WI38 (cell line): ENCODE data around the gene ARHGAP24.

Experiments
- H3K4me3 ChIP-seq: 2 replicates; pipeline ENCODE4 v1.5.1; 2011; ENCODE audit warnings: low read depth, mild to moderate bottlenecking, control low read depth, low read length
- TF ChIP-seq, protein P1 (sequence below): IDR thresholded peaks from 2 replicates; pipeline ENCODE4 v1.5.1; 2012; ENCODE audit warnings: low read depth, mild to moderate bottlenecking, control low read depth, low read length

ARHGAP24 gene

GRCh38 chr4:85459736-85460135, 15.2 kb upstream of the ARHGAP24 start:
- TF ChIP-seq, protein P1, sequence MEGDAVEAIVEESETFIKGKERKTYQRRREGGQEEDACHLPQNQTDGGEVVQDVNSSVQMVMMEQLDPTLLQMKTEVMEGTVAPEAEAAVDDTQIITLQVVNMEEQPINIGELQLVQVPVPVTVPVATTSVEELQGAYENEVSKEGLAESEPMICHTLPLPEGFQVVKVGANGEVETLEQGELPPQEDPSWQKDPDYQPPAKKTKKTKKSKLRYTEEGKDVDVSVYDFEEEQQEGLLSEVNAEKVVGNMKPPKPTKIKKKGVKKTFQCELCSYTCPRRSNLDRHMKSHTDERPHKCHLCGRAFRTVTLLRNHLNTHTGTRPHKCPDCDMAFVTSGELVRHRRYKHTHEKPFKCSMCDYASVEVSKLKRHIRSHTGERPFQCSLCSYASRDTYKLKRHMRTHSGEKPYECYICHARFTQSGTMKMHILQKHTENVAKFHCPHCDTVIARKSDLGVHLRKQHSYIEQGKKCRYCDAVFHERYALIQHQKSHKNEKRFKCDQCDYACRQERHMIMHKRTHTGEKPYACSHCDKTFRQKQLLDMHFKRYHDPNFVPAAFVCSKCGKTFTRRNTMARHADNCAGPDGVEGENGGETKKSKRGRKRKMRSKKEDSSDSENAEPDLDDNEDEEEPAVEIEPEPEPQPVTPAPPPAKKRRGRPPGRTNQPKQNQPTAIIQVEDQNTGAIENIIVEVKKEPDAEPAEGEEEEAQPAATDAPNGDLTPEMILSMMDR, result no peak
- no peak overlapping the region for H3K4me3 ChIP-seq

GRCh38 chr4:85474356-85474755, 594 bp upstream of the ARHGAP24 start:
- TF ChIP-seq, protein P1, result no peak
- peak overlapping the region; percentile 43 for H3K4me3 ChIP-seq

DNA sequence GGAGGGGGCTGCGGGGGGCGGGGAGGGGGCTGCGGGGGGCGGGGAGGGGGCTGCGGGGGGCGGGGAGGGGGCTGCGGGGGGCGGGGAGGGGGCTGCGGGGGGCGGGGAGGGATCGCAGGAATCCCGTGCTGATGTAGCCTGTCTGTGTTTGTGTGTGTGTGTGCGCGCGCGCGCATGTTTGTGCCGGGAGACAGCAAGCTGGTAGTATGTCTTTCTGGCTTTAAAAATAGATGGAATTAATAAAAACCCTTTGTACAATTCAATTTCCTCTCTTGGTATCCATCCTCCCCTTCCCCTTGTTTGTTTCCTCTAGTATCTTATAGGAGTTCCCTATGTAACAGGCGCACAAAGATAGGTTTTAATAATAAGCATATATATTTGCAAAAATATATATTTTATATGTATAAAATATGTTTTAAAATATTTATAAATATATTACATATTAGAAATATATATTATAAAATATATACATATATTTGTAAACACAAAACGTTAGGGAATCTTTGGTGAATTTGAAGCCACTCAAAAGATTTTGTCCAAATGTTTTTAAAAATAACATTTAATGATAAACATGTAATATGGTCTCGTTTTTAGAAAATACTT, 782 bp downstream of the ARHGAP24 start:
- H3K4me3 ChIP-seq, result no peak overlapping the region
- TF ChIP-seq, protein P1, result no peak

GRCh38 chr4:85476381-85476780, 1.4 kb downstream of the ARHGAP24 start:
- H3K4me3 ChIP-seq, result no peak overlapping the region
- TF ChIP-seq, protein P1, result no peak

DNA sequence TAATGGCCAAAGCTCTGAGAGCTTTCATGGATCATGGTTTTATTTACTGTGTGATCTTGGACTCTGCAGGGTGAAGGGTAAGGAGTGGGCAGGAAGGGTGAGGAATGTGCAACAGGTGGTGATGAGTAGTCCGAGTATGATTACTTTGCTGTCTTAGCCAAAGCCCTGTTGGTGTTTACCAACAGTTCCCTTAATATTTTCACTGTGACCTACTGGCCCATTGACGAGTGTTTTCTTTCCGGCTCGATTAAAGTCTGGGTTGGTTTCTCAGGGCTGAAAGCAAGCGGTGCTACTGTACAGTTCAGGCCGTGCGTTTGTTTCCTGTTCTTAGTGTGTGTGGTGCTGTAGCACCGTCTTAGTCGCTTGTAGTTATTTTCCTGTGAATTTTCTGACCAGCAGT, 2.6 kb downstream of the ARHGAP24 start:
- TF ChIP-seq, protein P1, result no peak
- no peak overlapping the region for H3K4me3 ChIP-seq

DNA sequence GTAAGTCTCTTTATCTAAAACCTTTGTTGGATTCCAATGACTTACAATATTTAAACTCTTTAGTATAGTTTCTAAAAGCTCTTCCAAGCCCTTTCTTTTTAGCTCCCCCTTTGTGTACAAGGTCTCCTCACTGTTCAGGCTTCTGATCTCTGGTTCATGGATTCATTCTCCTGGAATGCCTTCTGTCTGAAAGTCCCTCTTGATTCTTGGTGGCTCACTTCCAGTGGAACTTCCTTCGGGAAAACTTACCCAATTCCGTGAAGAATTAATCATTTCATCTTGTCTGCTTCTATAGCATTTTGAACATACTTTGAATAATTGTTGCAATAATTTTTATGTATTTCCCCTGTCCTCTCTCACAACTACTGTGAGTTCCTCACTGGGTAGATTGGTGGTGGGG, 3.6 kb downstream of the ARHGAP24 start:
- TF ChIP-seq, protein P1, result no peak
- no peak overlapping the region for H3K4me3 ChIP-seq

- TF ChIP-seq, protein P1, result no peak
- H3K4me3 ChIP-seq, result no peak overlapping the region
These were observed 7.2 kb downstream of the ARHGAP24 start for GRCh38 chr4:85482010-85482738.
